ENCODE data around the gene LMNTD1.

The LMNTD1 gene

DNA sequence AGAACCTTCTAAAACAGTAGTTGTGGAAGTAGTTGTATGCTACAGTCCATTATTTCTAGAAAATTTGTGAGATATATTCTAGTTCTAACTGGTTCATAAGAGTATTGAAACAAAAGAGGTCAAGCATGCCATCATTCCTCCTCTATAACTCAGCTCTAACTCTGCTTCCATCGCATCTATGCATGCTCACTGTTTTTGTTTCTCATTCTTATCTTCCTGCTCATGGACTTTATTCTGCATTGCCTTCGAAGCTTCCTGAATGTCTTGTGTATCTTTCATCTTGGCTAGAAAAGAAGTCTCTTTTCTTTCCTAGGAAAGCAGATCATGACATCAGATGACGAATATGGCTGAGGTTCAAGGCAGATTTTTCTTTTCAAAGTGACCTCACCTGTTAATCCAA, 402 bp downstream of the LMNTD1 start:
- no peak for DNase-seq (ENCODE audit: low read depth in 2 of 2)

DNA sequence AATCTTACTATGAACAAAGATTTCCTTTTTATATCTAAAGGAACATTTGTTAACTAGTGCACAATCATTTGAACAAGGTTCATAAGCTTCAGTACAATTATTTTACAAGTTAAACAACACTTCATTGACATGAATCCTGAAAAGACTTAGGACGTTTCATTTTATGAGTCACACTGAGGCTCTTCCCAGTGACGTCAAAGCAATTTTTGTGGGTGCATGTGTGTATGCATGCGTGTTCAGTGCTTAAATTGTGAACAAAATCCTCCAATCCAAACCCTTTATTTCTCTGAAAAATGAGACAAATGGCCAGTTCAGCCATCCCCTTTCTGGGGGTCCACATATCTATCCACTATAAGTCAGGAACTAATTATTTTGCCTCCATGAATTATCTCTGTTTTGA, 2.9 kb downstream of the LMNTD1 start:
- no peak for DNase-seq (ENCODE audit: low read depth in 2 of 2)

DNA sequence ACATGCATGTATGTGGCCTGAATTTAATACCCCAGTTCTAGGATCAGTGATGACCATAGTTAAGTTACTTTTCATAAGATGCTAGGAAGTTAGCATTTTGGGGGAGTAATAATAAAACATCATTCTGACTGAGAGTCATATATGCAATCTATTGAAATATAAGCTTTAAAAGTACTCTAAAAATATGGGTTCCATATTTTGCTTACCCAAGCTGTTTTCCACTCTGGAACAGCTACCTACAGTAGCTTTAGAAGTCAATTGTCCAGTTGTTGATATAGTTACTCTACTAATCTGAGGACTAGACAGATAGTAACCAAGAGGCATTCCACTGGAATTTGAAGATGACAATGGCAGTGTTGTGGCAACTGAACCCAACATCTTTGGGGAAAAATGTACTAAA, 4.0 kb downstream of the LMNTD1 start:
- no peak for DNase-seq (ENCODE audit: low read depth in 2 of 2)

DNA sequence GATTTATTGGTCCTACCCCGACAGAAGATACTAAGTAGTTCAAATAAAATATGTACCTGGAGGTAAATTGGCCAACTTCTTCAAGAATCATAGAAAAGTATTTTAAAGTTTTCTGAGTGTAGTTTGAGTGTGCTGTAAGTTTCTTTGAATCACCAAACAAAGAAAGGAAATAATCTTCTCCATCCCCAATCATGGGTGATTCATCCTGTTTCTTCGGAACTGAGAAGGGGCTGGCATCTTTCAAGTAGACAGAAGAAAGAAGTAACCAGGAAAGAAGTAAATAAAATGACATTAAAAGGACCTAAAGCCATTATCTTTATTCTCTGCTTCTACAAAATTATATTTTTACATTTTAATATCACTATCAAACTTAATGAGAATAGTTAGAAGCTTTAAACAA, 6.8 kb downstream of the LMNTD1 start:
- DNase-seq (ENCODE audit: low read depth in 2 of 2), result no peak

DNA sequence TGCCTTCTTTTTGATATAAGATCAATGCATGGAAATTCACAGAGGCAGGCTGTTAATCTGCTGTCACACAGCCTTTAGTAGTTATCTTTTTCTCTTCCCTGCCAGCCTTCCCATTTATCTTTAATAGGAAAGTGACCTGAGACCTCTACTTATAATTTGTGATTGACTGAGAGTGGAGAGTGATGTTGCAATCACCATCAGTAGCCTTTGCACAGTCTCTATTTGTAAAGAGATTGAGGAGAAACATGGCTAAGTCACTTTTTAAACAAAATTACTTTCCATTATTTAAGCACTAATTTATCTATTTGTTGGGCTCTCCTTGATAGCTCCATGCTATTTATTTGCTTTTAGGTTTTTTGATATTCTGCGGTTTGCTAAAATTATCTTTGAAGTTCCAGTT, 19.9 kb downstream of the LMNTD1 start:
- DNase-seq (ENCODE audit: low read depth in 2 of 2), result no peak

DNA sequence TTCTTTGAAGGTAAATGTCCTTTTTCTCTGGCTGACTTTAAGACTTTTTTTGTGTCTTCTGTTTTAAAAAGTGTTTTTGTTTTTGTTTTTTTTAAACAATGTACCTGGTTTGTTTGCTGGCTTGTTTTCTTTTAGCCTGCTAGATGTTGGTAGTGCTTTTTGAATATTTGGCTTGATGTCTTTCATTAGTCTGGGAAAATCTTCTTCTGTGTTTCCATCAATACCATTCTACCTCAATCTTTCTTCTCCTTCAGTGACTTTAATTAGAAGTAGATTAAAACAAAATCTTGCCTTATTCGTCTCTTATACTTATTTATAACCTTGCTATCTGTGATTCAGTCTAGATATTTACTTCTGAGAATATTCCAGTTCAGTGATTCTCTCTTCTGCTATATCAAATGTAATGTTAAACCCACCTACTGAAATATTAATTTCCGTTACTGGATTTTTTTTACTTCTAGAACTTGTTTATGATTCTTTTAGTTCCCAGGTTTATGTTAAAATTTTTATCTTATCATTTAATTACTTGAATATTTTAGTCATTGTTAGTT, 21.5 kb downstream of the LMNTD1 start:
- DNase-seq (ENCODE audit: low read depth in 2 of 2), result no peak

DNA sequence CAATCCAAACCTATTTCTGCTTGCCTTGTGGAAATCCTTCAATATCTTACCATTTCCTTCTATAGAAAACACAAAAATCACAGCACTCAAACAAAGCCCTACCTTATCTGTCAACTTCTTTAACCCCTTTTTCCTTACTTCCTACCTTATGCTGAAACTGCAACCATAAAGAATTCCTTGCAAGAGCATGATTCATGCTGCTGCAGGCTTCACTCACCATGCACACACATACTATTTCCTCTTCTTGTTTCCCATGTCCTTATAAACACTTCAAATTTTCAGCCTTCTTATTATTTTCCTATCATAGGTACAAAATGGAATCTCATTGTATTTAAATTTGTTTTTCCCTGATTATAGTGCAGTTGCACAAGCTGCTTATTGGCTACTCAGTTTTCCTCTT, 23.3 kb downstream of the LMNTD1 start:
- no peak for DNase-seq (ENCODE audit: low read depth in 2 of 2)

DNA sequence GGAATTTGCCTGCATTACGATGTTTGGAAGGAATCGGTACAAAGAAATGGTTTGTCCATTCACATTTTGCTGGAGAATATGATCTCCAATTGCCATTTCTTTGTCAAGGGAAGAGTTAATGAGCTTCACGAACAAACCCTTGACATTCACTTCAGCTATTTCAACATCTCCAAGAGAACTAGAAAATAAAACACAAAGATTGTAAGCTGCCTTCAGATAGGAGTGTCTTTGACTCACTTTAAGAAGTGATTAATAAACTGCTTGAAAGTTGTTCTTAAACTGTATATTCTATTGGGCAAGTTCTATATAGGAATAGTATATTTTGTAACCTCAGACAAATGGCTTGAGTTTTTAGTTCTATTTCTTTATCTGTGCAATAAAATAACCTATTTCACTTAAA, 26.3 kb downstream of the LMNTD1 start:
- DNase-seq (ENCODE audit: low read depth in 2 of 2), result no peak

DNA sequence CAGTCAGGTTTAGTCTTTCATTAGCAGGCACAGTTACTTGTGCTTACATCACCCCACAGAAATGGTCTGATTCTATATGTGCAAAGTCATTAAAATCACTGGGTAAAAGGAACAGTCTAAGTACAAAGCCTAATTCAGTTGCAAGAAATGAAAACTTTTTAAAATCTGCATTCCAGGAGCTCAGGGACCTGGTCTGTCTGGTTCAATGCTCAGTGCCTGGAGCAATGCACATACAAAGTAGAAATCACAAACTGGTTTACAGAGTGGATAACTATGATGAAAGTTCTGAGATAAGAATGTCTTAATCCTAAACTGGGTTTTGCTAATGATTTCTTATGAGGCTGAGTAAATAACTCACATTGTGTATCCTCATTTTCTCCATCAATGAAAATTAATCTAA, 28.7 kb downstream of the LMNTD1 start:
- no peak for DNase-seq (ENCODE audit: low read depth in 2 of 2)

DNA sequence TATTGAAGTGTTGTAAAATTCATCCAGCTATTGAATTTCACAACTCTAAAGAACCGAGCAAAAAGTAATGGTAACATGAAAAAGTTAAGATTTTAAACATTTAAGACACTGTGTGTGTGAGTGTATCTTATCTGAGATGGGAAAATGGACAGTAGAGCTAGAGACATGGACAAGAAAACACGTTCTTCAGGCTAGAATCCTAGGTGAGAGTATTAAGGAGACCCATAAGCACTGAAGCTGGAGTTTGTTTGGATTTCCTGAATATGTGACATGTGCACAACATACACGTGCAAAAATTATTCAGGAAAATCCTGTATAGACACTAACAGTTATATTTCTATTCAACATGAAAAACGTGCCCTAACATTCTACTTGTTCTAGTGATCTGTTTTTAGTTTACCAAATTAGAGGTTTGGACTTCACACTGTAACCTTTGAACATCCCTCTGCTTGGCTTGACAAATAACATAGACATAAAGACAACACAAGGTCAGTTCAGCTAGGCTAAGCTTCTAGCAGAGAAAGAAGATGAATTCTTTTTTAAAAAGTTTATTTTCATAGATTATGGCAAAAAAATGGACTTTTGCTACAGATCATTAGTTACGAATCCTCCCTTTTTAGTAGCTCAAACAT, 31.3 kb downstream of the LMNTD1 start:
- no peak for DNase-seq (ENCODE audit: low read depth in 2 of 2)

DNA sequence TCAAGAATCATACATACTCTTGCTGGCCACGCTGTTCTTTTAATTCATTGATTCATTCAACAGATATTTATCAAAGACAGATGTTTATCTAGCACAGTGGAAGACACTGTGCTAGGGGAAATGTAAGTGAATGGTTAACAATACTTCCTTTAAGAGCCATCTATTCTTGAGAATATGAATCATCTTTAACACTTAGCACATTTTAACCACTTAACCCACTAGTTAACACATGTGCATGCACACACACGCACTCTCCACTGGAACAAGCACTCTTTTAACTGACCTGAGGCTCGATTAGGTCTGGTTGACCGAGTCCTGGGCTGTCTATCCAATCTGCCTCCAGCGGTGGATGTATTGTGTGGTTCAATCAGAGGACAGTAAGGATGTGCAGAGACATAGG, 34.6 kb downstream of the LMNTD1 start:
- no peak for DNase-seq (ENCODE audit: low read depth in 2 of 2)

DNA sequence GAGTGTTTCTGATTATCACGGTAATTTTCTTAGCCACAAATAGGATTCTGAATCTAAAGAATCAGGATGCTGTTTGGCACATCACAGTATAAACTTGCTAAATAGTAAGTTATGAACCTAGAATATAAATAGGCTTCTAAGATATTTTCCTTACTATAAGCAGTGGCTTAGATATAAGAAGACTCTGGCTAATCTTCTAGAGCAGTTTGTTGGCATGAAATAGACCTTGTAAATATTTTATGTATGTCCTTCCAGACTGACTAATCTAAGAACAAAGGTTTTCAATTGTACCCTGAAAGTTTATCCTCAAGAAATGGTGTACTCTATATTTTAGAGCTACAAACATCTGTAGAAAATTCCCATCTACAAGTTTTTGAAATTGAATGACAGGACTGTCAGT, 48.3 kb downstream of the LMNTD1 start:
- DNase-seq (ENCODE audit: low read depth in 2 of 2), result no peak

DNA sequence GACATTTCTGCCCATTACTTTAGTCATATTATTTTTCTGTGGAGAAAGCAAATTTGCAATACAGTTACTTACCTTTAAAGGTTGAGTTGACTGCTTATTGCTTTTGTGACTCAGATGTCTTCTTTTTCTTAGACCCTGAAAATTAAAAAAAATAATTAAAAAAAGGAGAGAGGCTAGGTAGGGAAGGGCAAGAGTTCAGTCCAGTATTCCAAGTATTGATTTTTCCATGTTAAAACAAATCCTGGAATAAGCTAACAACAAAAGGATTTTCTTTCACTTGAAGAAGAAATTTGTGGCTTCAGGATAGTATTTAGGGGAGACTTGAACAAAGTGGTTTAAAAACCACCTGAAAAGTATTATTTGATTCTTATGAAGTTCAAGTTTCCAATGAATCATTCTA, 49.4 kb downstream of the LMNTD1 start:
- DNase-seq (ENCODE audit: low read depth in 2 of 2), result no peak

DNA sequence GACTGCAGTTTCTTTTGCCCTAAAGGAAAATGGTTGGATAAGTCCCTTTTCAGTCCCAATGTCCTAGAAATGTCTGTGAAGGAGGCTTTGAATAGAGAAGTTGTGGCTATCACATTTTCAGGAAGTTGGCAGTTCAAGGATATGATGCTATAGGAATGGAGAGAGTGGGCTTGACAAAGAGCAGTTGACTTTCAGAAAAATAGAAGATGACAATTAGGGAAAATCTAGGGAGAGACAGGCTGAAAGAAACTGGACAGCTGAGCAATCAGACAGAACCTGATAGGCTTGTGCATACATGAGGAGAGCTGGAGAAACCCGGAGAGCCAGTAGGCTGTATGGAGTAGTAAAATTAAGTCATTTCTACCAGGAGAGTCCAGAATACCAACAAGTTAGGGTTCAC, 50.5 kb downstream of the LMNTD1 start:
- no peak for DNase-seq (ENCODE audit: low read depth in 2 of 2)

DNA sequence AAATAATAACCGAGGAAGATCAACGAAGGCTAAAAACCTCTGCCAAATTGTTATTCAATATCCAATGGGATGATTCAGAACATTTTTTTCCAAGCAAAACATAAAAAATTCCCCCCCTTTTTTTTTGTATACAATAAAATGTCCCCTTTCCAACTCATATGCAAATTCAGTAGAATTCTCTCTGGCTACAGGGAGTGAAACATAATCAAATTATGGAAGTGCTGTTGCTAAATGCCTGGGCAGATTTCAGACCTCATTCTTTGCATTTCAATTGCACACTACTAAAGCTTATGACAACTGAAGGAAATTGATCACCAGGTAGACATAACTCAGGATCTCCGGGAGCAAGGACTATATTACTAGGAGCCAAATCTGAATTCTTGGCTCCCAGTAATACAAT, 51.0 kb downstream of the LMNTD1 start:
- DNase-seq (ENCODE audit: low read depth in 2 of 2), result no peak

DNA sequence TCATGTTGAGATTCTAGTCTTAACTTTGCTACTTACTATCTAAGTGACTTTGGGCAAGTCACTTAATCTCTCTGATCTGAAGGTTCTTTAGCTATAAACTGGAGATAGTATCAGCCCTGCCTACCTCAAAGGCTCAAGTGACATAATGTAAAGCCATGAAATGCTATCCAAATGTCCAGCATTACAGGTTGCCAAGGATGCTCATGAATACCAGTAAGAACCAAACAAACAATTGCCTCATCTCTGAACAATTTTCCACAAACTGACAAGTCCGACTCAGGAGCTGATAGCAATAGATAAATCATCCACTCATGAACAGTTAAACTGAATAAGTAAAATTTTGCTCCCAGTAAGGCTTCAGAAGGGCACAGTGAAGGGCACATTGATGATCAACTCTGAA, 51.5 kb downstream of the LMNTD1 start:
- no peak for DNase-seq (ENCODE audit: low read depth in 2 of 2)

DNA sequence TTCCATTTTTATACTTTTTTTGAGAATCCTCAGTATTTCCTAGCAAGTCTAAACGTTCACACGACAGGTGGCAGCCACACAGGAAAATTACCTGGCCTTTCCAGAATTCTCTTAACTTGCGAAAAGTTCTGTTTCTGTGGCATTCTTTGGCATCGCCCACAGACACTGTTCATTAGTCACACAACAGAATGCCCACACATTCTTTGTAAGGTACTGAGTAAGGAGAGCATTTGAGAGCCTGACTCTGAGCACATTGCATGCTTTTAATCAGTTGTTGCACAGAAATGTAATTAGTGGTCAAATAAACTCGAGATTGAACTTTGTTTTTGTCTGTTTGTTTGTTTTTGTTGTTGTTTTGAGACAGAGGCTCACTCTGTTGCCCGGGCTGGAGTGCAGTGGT, 52.4 kb downstream of the LMNTD1 start:
- DNase-seq (ENCODE audit: low read depth in 2 of 2), result no peak

DNA sequence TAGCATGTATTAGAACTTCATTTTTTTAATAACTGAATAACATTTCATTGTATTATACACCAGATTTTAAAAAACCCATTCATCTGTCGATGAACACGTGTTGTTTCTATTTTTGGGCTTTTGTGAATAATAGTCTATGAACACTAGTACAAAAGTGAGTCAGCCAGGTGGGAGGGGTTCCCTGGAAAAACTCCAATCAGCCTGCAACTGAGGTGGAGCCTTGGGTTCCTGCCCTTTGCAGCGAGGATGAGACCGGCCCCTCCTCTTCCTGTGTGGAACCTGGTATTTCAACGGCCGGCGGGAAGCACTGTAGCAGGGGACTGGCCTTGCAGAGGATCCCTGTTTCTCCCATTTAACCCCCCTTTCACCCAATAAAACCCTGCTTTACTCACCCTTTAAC, 56.1 kb downstream of the LMNTD1 start:
- no peak for DNase-seq (ENCODE audit: low read depth in 2 of 2)

DNA sequence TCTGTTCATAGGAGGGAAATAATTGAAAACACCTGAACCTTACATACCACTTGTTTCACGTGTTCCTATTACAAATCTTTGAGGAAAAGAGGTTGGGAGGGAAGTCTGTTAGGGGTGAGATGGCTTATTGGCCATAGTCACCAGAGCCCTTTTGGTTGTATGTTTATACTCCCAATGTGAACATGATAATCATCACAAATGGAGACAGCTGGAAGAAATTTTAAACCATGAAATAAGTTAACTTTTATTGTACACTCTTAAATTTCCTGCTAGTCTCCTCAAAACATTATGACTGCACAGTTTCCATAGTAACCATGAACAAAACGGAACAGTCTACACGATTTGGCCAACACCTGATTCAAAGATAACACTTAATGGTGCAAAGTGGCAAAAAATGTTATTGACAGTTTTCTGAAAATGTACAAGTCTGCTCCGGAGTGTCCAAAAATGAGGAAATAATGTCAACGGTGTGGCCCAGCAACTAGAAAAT, 56.9 kb downstream of the LMNTD1 start:
- DNase-seq (ENCODE audit: low read depth in 2 of 2), result no peak

DNA sequence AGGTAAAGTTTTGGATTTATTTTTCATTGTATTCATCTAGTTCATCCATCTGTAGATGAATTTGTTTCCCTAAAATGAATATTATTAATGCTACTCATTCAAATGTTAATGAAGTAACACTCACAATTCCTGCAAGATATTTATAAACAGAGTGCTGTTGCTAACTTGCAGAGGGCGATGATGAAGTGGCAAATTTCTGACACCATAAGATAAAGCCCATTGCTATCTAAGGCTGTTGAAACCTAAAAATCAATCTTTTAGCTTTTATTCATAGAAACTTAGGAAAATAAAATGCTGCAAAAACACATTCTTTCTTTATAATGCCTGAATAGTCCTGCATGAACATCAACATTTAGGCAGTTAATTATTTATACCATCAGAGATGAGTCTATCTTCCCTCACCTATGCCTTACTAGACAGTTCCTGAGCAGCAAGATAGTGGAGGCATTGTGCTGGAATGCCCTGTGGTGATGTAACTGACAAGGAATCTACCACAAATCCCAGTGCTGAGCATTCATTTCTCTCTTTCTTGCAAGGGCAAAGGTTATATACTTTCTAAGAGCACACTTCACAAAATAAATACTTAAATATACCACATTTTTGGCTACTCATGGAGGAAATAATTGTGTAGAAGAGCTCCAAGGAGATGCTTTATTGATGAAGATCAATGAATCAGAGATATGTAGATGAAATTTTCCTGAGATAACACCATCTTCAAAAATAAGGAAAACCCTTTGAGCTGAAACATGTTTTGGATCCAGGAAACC, 57.6 kb downstream of the LMNTD1 start:
- no peak for DNase-seq (ENCODE audit: low read depth in 2 of 2)

DNA sequence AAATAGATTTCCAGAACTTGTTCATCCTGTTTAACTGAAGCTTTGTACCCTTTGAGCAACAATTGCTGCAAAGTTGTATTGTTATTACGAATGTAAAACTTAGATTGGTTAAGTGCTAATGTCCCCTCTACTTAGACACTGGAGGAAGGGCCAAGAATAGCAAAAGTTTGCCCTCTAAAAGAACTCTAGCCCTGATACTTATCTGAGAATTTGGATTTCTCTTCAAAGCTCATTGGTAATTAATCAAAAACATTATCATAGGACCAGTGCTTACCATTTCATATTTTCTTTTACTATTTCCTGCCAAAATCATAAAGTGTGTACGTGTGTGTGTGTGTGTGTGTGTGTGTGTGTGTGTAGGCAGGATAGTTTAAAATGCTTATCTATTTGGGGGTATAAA, 58.2 kb downstream of the LMNTD1 start:
- DNase-seq (ENCODE audit: low read depth in 2 of 2), result no peak

DNA sequence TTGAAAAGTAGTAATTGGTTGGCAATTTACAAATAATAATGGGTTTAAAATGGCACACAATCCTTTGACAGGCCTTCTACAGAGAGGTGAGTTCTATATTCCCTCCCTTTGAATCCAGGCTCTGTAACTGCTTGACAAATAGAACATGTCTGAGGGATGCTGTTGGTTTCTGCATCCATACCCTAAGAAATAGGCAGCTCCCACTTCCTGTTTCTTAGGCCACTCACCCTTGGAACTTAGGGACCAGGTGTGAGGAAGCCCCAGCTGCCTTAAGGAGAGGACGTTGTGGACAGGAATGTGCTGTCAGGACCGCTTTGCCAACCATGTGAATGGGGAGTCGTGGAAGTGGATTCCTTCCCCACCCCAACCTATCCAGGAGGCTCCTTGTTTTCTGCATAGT, 59.4 kb downstream of the LMNTD1 start:
- no peak for DNase-seq (ENCODE audit: low read depth in 2 of 2)
